SW480 (cell line): ENCODE measurements around the gene YJU2.
"Not testable (repeated sequence)": the region's sequence is repeated elsewhere in the genome, so short reads cannot be mapped to it uniquely, and the experiment has no call there.

Experiments
- DNase-seq: peaks from one replicate; pipeline ENCODE4 v3.0.0-alpha.2; 2016; ENCODE audit warnings: low spot score

Gene YJU2

DNA sequence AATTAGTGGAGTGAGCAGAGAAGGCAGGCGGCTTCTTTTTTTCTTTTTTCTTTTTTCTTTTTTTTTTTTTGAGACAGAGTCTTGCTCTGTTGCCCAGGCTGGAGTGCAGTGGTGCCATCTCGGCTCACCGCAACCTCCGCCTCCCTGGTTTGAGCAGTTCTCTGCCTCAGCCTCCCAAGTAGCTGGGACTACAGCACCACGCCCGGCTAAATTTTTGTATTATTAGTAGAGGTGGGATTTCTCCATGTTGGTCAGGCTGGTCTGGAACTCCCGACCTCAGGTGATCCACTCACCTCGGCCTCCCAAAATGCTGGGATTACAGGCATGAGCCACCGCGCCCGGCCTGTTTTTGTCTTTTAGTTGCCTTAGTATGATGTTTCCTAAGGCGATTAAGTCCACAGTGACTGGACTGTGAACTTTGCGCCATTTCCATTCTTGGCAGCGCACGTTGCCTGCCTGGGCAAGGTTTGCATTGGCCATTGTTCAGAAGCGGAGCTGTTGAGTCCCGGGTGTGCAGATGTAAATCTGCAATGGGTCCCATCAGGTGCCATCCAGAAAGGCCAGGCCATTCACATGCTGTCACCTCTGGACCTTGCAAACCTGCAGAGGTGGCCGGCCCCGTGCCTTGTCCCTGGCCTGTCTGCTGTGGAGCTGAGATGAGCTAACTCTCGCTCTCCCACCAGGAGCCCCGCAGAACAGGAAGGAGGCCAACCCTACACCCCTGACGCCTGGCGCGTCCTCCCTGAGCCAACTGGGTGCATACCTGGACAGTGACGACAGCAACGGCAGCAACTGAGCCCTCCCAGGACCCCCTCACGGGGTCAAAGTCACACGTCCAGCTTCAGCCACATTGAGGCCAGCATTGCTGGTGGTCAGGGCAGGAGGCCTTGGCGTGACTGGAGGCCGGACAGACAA lies 21.3 kb downstream of the YJU2 start:
- no peak for DNase-seq

DNA sequence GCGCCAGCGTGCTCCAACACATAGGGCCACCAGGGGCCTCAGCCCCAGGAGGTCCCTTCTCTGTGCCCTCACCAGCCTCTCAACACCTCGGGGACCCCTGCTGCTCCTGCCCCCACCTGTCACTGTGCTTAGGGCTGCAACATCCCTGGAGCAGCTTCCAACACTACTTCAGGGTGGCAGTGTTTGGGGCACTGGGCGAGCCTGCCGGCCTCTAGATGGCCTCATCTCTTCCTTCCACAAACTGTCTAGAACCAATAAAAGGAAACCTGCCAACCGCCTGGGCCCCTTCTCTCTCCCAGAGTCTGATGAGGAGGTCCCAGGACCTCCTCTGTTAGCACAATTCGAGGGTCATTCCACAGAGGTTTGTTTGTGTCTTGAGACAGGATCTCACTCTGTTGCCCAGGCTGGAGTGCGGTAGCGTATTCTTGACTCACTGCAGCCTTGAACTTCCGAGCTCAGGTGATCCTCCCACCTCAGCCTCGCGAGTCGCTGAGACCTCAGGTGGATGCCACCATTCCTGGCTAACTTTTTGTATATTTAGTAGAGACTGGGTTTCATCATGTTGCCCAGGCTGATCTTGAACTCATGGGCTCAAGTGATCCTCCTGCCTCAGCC lies 22.0 kb downstream of the YJU2 start:
- no peak for DNase-seq

DNA sequence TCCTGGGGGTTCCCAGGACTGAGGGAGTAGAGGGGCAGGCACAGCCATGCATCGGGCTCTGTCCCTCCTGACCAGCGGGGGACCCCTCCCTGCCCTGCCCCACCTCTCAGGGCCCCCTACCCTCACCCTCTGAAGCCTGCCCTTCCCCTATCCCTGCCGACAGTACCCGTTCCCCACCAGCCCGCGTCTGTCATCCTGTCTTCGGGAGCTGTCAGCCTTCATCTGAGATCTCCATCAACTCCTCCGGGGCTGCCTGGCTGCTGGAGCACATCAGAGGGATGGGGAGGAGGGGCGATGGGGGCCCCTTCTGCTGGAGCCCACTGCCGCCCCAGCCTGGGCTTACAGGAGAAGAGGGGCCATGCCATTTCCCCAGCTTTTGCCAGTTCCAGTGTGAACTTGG lies 26.0 kb downstream of the YJU2 start:
- DNase-seq = no peak

DNA sequence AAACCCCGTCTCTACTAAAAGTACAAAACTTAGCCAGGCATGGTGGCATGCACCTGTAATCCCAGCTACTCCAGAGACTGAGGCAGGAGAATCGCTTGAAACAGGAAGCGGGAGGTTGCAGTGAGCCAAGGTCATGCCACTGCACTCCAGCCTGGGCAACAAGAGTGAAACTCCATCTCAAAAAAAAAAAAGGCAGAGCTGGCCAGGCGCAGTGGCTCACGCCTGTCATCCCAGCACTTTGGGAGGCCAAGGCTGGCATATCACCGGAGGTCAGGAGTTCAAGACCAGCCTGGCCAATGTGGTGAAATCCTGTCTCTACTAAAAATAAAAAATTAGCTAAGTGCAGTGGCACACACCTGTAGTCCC lies 27.4 kb downstream of the YJU2 start:
- not testable (repeated sequence) for DNase-seq

DNA sequence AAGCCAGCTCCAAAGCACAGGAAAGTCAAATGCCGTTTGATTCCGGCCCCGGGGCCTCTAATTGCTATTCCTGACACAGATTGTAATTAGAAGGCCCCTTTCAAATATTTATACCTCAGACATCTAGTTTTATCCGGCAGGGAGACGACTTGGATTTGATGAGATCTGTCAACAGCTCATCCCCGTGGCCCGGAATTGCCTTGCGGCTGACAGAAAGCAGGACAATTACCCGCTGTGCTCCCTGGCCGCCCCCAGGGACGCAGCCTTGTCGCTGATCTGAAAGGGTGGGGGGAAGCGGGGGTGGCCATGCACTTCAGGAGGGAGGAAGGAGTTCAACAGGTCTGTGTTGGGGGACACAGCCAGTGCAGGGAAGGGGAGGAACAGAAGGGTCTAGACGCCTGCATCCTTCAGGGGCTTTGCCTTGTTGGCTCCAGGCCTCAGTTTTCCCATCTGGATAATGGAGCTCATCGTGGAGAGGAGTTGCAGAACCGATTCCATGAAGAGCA lies 30.4 kb downstream of the YJU2 start:
- no peak for DNase-seq

DNA sequence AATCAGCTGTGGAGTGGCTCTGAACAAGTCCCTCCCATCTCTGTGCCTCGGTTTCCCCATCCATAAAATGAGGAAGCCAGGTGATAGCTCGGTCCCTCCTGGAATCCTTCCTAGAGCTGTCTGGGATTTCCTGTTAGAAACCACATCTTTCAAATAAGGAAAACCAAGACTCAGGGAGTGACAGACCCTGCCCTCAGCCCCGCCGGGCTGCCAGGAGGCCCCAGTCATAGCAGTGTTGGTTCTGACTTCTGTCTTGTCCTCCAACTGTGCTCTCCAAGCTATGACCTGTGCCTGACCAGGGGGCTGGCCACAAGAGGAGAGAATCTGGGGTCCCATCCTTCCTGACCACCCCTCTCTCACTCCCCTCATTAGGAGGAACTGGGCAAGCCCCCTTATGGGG lies 31.1 kb downstream of the YJU2 start:
- DNase-seq = no peak

DNA sequence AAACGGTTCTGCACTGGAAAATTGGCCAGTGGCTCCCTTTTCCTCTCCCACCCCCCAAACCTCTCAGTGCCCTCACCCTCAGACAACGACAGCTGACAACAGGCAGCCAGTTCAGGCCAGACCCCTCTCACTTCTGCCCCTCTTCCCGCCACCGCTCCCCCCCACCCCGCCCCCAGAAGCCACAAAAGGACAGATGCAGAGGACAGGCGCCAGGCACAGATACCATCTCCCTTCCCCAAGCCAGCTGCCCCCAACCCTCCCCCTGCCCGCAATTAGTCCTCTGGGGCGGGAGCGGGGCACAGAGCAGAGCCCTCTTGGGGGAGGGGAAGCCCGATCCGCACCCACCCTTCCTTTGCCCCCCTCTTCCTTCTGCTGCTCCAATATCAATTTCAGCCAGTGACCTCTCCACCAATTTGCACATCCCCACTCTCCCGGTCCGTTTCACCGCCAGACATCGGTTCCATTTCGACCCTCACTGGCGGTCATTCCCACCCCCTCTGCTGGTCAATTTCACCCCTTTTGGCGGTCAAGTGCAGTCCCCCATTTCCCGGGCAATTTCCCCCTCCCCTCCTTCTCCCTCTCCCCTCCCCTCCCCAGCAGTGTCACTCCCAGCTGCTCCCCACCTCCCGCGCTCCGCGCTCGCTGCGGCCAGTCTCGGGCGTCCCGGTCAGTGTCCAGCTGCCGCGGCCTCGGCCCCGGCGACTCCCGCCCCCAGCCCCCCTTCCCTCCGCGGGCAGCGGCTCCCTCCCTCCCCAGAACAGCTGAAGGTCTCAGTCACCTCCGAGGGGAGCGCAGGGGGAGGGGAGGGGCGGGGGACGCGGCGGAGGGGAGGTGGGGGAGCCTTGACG lies 31.8 kb downstream of the YJU2 start, which contains the start of gene SHD:
Gene SHD (plus strand): TSS at position 848 of the 848 bp plus-strand sequence. CDS start 798 bp downstream, outside the sequence.
- DNase-seq = no peak

DNA sequence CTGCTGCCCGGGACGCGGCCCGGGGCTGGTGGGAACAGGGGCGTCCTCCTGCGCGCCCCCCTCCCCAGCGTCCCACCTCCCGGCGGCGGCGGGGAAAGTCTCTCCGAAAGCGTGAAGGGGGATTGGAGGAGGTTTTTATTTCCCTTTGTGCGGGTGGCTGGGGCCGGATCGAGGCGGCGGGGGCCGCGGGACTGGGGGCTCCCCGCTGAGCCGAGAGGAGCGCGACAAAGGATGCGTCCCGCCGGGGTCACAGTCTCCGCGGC lies 32.3 kb downstream of the YJU2 start:
- DNase-seq = no peak

DNA sequence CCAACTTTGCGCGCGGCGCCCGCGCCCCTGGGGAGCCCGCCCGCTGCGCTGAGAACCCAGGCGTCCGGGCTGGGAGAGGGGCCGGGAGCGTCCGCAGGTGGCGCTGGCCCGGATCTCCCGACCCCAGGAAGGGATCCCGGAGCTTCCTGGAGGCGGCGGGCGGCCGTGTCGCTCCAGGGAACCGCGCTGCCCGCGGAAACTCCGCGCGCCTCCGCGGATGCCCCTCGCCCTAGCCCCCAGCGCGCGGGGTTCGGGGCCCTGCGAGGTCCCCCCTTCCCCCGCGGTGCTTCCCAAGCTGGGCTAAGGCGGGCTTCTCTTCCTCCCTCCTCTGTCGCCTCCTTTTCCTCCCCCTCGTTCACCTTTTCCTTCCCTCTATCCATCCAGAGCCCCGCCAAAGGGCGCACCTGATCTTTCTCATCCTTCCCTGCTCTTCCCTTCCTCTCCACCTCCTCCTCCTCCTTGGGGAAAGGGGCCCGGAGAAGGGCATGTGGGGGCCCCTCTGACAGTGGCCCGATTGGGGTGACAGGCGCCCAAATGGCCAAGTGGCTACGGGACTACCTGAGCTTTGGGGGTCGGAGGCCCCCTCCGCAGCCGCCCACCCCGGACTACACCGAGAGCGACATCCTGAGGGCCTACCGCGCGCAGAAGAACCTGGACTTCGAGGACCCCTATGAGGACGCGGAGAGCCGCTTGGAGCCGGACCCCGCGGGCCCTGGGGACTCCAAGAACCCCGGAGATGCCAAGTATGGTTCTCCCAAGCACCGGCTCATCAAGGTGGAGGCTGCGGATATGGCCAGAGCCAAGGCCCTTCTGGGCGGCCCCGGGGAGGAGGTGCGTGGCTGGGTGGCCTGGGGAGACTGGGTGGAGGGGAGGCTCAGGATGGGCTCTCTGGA lies 32.9 kb downstream of the YJU2 start:
- no peak for DNase-seq

DNA sequence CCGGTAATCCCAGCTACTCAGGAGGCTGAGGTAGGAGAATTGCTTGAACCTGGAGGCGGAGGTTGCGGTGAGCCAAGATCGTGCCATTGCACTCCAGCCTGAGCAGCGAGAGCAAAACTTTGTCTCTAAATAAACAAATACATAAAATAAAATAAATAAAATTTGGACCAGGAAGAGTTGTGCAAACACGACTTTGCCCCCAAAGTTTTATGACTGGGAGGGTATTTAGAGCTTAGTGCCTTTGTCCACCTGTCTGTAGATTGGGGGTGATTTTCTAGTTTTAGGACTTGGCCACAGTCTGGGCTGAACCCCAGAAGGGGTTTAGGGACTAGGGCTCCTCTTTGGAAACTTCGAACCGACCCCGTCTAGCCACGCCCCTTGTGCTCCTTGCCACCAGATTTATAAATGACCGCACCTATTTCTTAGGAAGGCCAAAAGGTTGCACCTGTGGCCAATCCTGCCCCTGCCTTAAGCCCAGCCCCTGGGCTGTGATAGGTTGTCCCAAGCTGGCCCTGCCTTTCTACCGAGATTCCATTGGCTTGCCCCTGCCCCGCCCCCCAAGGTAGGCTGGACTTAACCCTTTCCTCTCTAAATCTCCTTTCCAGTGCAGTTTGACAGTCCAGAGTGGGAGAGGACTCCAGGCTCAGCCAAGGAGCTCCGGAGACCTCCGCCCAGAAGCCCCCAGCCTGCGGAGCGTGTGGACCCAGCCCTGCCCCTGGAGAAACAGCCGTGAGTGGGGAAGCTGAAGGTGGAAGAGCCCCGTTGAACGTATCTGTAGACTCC lies 37.5 kb downstream of the YJU2 start:
- DNase-seq = peak; percentile 83

DNA sequence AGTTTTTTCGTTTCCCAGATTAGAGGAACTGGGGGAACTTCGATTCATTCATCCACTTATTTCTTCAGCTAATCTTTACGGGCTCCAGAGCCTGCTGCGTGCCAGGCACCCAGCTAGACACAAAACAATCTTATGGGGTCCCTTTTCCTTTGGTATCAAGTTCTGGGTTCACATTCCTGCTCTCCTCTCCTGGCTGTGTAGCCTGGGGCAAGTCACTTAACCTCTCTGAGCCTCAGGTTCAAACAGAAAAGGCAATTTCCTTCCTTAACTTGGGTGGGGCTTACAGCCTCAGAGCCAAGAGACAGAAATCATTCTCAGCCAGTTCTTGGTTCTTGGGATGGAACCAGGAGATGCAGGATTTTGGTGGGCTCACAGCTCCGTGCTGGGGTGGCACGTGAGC lies 38.1 kb downstream of the YJU2 start:
- DNase-seq = no peak

DNA sequence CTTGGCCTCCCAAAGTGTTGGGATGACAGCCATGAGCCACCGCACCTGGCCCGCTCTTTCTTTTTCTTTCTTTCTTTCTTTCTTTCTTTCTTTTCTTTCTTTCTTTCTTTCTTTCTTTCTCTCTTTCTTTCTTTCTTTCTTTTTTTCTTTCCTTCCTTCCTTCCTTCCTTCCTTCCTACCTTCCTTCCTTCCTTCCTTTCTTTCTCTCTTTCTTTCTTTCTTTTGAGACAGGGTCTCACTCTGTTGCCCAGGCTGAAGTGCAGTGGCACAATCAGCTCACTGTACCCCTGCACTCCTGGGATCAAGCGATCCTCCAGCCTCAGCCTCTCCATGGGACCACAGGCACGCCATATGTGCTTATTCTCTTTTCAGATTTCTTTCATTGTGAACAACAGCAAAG lies 39.3 kb downstream of the YJU2 start:
- DNase-seq = not testable (repeated sequence)

DNA sequence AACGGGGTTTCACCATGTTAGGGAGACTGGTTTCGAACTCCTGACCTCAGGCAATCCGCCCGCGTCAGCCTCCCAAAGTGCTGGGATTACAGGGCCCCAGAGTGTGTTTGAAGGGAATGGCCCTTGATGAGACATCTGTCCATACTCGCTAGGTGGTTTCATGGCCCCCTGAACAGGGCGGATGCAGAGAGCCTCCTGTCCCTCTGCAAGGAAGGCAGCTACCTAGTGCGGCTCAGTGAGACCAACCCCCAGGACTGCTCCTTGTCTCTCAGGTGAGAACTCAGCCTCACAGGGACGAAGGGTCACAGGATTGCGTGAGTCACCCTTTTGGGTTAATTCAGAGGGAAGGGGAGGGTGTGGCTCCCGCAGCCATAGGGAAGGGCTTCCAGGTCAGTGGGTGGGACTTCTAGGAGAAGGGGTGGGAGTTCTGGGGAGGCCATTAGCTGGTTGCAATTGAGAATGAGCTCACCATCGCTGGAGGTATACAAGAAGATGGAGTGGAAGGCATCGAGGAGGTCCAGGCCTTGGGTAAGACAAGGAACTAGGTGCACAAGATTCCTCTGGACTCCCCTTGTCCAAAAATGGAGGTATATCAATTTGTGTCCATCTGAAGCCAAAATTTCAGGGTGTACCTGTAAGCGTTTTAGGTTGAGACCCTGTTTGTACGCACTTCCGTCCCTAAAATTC lies 41.4 kb downstream of the YJU2 start:
- DNase-seq = peak; percentile 69

DNA sequence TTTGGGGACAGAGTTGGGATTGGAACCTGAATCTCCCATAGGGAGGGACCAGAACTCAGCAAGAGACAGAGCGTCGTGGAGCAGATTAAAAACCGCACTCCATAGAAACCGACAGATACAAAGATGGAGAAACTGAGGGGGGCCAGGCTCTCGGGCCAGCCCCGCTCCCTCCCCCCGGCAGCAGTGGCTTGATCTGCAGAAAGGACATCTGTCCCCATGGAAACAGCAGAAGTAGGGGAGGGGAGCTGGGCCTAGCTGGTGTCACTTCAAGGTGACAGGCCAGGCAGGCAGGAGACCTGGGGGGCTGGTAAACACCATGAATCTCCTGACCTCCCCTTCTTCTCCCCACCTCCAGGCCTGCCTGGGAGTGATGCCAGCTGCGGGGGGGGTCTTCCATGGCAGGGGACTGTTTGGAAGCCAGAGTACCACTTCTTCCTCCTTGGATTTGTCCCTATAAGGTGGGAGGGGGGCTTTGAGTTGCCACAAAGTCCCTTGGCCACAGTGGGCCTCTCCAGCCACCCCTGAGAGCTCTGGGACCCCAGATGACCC lies 44.4 kb downstream of the YJU2 start:
- DNase-seq = no peak

DNA sequence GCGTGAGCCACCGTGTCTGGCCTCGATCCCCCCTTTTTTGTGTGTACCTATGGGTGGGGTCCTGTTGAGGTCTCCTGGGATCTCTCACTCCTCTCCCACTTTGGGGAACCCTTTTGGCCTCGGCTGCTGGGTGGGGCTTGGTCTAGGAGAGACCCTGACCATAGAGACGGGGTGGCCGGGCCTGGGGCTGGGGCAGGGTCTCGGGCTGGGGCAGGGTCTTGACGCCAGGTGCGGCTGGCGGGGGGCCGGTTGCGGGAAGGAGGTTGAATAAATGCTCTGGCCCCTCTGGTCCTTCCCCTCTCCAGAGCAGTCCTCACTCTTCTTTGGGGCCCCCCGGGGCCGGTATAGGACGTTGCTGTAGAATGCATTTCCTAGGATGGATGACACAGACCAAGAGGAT lies 45.6 kb downstream of the YJU2 start:
- no peak for DNase-seq

DNA sequence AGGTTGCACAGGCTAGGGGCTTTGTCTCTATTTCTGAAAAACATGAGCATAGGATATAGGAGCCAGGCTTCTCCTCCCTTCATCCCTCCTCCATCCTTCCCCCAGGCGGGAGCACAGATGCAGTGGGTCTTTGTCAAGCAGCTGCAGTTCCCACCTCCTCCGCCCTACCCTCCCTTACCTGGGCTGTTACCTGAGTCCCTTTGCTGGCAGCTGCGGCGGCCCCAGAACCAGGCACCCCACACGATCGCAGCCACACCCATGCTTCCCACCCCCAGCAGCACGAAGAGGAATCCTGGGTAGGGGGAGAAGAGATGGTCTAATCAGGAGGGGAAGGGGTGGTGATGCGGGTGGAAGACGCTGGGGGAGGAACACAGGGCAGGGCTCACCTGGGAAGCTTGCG lies 47.5 kb downstream of the YJU2 start:
- no peak for DNase-seq

DNA sequence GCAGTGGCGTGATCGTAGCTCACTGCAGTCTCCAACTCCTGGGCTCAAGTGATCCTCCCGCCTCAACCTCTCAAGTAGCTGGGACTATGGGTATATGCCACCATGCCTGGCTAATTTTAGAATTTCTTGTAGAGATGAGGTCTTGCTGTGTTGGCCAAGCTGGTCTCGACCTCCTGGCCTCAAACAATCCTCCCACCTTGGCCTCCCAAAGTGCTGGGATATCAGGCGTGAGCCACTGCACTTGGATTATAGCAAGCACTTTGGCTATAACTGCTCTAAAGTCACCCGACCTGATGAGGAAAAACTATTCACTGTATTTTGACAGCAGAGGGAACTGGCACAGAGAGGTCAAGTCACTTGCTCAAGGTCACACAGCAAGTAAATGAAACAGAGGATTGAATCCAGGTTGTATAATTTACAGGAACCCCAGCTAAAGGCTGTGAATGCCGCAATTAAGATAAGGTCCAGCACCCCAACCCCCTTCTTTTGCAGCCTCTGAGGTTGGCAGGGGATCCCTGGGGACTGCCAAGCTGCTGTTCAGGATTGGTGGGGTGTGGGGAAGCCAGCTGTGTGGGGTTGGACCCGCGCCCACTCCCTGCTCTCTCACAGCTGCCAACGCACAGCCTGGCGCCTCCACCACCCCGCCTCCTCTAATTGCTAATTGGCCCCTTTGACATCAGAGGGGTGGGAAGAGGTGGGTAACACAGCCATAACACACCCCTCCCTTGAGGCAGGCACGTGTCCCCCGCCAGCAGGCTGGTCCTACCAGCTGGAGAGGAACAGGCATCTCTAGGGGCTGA lies 49.3 kb downstream of the YJU2 start:
- no peak for DNase-seq

DNA sequence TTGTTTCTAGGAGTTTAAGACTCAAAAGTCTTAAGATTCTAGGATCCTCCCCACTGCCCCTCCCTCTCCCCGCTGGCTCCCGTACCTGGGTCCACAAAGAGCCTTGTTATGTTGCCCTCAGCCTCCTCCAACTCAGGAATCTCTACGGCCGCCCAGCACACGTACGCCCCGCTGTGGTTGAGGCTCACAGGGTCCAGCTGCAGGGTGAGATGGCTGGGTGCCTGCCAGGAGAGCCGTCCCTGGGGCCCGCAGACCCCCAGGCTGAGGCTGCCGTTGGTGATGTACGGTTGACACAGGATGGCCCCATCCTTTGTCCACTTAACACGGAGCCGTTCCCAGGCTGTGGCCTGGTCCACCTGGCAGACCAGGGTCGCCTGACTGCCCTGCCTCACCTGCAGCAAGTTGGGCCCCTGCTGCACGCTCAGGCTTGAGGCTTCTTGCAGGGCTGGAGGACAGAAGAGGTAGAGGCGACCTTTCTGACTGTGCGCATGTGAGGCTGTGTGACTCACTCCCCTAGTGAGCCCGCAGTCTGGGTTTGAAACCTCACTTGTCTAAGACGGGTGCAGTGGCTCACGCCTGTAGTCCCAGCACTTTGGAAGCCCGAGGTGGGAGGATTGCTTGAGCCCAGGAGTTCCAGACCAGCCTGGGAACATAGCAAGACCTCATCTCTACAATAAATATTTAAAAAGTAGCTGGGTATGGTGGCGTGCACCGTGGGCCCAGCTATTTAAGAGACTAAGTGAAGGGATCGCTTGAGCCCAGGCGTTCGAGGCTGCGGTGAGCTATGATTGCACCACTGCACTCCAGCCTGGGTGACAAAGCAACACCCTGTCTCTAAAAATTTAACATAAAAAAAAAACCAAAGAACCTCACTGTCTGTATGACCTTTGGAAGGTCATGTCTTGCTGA lies 51.3 kb downstream of the YJU2 start:
- DNase-seq = no peak
